Endometrium (tissue), 2 donors: Measurements from ENCODE around the gene SLC9A3.
"Not testable (repeated sequence)": the region's sequence is repeated elsewhere in the genome, so short reads cannot be mapped to it uniquely, and the experiment has no call there.

Experiments
- FAIRE-seq: peaks from 2 replicates; lab custom pipeline; 2012; peaks lifted over from hg19 to GRCh38; lab: Jason Lieb, UNC
- donor health status: control.
- donor health status: control.

SLC9A3 gene

GRCh38 chr5:474840-475661 is 49.2 kb downstream of the SLC9A3 start:
- FAIRE-seq: no peak

DNA sequence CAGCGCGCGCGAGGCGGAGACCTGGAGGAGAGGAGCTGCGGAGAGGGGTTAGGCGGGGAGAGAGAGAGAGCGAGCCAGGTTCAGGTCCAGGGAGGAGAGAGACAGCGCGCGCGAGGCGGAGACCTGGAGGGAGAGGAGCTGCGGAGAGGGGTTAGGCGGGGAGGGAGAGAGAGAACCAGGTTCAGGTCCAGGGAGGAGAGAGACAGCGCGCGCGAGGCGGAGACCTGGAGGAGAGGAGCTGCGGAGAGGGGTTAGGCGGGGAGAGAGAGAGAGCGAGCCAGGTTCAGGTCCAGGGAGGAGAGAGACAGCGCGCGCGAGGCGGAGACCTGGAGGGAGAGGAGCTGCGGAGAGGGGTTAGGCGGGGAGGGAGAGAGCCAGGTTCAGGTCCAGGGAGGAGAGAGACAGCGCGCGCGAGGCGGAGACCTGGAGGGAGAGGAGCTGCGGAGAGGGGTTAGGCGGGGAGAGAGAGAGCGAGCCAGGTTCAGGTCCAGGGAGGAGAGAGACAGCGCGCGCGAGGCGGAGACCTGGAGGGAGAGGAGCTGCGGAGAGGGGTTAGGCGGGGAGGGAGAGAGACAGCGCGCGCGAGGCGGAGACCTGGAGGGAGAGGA is 49.9 kb downstream of the SLC9A3 start:
- FAIRE-seq: not testable (repeated sequence)

GRCh38 chr5:473551-474192 is 50.6 kb downstream of the SLC9A3 start:
- no peak for FAIRE-seq

DNA sequence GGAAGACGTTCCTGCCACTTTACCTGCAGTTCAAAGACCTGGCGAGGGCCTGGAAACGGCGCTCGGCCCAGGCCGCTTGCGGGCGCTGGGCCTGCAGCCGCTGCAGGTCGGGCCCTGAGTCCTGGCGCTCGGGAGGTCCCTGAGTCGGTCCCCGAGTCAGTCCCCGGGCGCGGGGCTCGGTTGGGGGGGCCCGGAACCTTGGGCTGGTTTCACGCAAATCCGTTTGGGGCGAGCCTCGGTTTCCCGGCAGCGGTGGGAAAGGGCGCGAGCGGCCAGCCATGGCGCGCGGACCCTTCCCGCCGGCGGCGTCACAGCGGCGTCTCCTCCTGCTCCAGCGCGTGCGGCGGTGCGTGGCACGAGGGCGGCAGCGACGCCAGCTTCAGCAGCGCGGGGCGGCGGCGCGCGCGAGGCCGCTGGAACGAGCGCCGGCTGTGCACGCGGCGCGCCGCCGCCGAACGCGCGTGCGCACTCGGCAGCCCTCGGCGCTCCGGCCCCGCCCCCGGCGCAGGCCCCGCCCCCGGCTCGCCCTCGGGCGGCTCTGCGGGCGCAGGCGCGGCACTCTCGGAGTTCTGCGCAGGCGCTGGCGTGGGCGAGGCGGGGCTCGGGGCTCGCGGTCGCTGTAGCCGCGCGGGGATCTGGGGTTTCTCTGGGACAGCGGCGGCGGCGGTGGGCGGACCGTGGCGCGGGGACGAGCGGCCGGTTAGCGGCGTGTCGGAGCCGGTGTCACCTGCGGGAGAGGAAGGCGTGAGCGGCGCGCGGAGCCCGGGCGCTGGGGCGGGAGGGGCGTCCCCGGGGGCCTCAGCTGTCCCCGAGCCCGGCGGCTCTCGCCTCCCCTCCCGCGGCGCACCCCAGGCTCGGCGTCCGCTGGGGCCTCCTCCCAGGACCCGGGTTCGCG is 51.3 kb downstream of the SLC9A3 start:
- FAIRE-seq: no peak

GRCh38 chr5:472076-472655 is 52.1 kb downstream of the SLC9A3 start:
- FAIRE-seq: no peak

GRCh38 chr5:471750-472058 is 52.5 kb downstream of the SLC9A3 start:
- no peak for FAIRE-seq

DNA sequence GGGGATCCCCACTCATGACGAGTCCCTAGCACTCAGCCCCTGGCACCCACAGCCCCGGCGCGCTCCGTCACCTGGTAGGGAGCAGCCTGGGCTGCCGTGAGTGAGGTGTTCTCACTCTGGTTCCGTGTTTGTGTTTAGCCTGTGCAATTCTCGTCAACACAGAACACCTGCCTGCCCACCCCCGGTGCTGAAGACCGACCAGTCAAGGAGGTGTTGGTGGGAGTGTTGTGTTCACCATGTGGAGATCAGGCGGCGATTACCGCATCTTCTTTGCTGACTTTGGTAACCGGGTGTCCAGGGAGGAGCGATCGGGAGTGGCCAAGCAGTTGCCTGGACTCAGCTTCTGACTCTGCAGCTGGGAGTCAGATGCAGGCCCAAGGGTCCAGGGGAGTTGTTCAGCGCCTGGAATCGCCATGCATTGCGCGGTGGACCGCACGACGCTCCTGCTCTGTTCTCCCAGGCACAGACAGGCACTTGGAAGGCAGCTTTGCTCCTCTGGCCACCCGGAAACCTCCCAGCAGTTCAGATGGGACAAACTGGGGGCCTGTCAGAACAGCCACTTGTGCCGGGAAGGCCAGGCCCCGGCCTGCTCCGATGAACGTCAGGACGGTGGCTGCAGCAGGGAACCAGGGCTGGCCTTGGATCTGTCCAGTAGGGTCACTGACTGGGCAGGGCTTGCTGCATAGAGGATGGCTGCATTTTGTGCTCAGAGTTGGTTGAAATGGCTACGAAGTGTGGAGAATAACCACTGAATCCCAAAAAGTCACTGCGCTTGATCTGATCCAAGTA is 53.1 kb downstream of the SLC9A3 start:
- no peak for FAIRE-seq

DNA sequence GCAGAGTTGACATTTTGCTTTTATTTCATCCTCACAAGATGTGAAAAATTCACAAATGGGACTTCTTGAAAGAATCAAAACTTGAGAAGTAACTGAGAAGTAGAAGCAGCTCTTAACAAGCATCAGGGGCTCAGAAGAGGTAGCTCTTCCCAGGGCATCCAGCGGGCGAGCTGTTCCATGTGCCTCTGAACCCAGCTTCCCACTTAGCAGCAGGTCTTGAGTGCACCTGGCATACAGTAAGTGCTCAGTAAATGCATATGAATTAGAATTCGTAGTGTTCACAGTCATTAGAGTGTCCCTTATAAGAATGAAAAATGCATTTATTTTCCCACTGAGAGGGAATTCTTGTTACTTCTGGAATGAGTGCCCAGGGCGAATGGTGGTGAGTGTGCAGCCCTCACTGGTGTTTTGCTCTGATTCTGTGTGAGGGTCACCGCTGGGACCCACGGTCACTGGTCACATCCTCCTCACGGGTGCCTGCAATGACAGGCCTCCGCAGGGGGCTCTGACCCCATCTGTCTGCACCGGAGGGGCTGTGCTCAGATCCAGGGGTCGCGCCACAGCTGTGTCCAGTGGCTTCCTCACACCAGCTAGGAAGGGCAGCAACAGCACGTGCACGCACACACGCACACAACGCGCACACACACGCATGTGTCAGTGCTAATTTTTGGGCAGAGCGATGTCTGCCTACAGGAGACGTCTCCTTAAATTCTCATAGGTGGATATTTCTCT is 54.3 kb downstream of the SLC9A3 start:
- FAIRE-seq: no peak

- FAIRE-seq: no peak
Measured at GRCh38 chr5:468401-468800, 55.8 kb downstream of the SLC9A3 start.

DNA sequence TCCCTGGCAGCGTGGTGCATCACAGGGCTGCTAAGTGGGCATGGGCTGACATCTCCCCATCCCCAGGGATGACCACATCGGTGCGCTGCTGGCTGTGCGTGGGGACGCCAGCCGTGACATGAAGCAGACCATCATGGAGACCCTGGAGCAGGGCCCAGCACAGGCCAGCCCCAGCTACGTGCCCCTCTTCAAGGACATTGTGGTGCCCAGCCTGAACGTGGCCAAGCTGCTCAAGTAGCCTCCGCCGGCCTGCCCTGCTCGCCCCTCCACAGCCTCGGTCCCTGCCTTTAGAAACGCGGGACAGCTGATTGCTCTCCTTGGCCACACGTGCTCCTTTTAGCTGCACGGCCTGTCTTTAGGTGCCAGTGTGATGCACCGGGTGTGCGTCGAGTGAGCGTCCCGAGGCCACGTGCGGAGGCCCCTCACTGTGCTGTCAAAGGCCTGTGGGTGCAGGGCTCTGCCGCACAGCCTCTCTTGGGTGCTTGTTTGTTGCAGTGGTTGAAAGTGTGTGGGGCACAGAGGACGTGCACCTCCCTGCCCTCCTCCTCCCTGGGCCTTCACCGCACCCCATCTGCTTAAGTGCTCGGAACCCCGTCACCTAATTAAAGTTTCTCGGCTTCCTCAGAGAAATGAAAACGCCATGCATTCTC is 57.5 kb downstream of the SLC9A3 start:
- no peak for FAIRE-seq

DNA sequence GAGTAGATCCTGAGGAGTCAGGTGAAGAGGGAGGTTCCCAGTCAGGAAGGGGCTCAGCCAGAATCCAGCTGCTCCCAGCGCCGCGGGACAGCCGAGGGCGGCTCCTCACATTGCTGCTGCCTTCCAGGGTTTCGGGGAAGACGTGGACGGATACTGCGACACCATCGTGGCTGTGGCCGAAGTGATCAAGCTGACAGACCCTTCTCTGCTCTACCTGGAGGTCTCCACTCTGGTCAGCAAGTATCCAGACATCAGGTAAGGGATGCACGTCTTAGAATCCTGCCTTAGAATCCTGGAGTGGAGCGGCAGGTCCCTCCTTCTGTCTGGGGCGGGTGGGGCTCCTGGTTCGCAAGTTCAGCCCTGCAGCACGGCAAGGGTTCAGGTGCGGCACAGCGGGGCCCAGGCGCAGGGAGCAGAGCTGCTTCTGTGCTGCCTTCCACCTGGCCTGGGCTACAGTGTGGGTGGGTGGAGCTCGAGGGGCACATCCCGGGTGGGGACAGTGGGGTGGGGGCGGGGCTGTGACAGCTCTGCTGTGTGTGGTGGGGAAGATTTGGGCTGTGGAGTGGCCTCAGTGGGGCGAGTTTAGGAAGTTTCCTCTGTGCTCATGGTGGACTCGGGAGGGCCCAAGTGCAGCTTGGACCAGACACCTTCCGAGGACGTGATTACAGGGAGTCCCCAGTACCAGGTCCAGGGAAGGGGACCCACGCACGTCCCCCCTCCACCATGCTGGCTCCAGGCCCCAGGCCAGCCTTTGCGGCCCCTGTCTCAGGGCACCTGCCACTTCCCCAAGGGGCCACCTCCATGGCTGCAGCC is 58.5 kb downstream of the SLC9A3 start:
- FAIRE-seq: no peak

- FAIRE-seq: no peak
Measured at GRCh38 chr5:464843-465590, 59.2 kb downstream of the SLC9A3 start.

GRCh38 chr5:464446-464842 is 59.8 kb downstream of the SLC9A3 start:
- no peak for FAIRE-seq

DNA sequence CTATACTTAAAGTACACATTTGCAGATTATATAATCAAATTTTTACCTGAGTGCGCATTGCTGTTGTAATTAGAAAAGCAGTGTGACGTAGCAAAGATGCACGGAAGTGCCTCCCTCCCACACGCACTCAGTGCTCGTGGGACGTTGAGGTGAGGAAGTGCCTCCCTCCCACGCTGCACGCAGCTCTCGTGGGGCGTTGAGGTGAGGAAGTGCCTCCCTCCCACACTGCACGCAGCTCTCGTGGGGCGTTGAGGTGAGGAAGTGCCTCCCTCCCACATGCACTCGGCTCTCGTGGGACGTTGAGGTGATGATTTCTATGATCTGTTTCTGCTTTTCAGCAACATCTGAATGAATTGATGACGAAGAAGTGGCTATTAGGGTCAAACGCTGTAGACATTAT is 60.3 kb downstream of the SLC9A3 start:
- FAIRE-seq: no peak

GRCh38 chr5:463301-463700 is 60.9 kb downstream of the SLC9A3 start:
- FAIRE-seq: no peak

- no peak for FAIRE-seq
Measured at GRCh38 chr5:462051-462481, 62.2 kb downstream of the SLC9A3 start.

DNA sequence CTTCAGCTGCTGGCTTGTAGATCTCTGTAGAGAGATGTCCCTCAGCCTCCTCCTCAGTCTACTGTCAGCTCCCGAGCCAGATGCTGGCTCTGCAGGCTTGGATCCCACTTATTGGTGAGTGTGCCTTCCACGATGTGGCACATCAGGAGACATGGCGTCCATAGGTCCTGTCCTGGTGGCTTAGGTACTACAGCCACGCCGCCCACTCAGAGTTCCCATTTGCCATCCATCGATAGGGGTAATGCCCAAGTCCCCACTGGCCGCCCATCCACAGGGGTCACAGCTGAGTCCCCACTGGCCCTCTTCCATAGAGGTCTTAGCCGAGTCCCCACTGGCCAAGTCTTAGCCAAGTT is 64.0 kb downstream of the SLC9A3 start:
- FAIRE-seq: no peak

DNA sequence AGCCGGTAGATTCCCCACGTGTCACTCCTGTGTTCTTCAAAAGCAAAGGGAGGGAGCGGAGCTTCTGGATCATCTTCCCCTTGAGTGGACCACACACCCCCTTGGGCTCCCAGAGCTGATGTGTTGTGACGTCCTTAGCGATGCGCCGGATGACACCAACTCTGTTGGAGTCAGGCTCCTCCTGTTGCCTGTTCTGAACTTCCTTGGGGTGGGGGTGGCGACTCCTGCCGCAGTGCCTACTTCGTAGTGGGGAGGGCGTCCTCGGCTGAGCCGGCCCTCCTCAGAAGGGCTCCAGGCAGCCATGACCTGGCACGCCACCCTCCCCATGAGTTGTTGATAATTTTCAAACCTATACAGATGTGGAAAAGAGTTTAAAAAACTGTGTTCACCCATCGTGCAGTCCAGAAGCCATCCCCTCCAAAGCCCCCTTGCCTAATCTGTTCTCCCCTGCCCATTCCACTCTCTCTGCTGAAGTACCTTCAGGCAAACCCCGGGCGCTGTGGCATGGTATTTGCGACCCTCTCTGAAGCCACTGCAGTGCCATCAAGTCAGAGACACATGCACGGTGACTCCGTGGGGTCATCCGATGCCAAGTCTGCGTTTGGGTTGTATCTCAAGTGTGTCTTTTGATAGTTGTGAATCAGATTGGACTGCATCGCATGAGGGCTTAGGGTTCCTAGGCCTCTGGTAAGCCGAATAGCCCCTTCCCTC is 64.5 kb downstream of the SLC9A3 start:
- no peak for FAIRE-seq
